Fibroblast of villous mesenchyme (primary cell): ENCODE data around the gene CCR4. TPM values are rescaled to one million over a fixed set of nuclear protein-coding genes. Genes with fewer than 3 reads are reported as not detected.
A peak's percentile ranks its signal among the peaks of the same experiment; 100 is the strongest.
"Not testable (repeated sequence)": the region's sequence is repeated elsewhere in the genome, so short reads cannot be mapped to it uniquely, and the experiment has no call there.

ENCODE experiments used
- DNase-seq: peaks from one replicate; pipeline ENCODE4 v3.0.0-alpha.2; 2010; ENCODE audit warnings: low read depth
- H3K4me3 ChIP-seq: 2 replicates; pipeline ENCODE4 v1.5.1; 2011; ENCODE audit warnings: low read depth, mild to moderate bottlenecking, low read length
- CTCF ChIP-seq: IDR thresholded peaks from 2 replicates; pipeline ENCODE4 v1.5.1; 2012; ENCODE audit warnings: low read depth, mild to moderate bottlenecking, low read length; ENCODE audit not compliant: insufficient read depth
- total RNA-seq: library from RNA; depleted of rRNA; stranded (reverse); fragments of >200 nt; gene quantifications from 2 replicates; pipeline ENCODE4 v1.2.3, GENCODE V29; 2012

CCR4 gene
- total RNA-seq, result not detected in 2 replicates

- no peak for DNase-seq
- no peak for TF ChIP-seq CTCF
- H3K4me3 ChIP-seq, result no peak within 1 kb of the TSS
These were observed at the start of gene CCR4 for GRCh38 chr3:32951410-32951811. CCR4 (plus strand) TSS chr3:32951644; CDS start chr3:32953423, 1,779 bp downstream.

GRCh38 chr3:32902887-32903371 is 48.5 kb upstream of the CCR4 start:
- DNase-seq, H3K4me3 ChIP-seq: not testable (repeated sequence)

GRCh38 chr3:32903953-32904352 is 47.5 kb upstream of the CCR4 start:
- no peak for DNase-seq
- TF ChIP-seq CTCF, result no peak
- H3K4me3 ChIP-seq, result no peak overlapping the region

GRCh38 chr3:32909999-32910398 is 41.4 kb upstream of the CCR4 start:
- DNase-seq, result no peak
- no peak for TF ChIP-seq CTCF

GRCh38 chr3:32910954-32911353 is 40.5 kb upstream of the CCR4 start:
- H3K4me3 ChIP-seq, result no peak overlapping the region
- TF ChIP-seq CTCF, result no peak
- DNase-seq, result peak; percentile 58

More at GRCh38 chr3:32909999-32910398, 41.4 kb upstream of the CCR4 start:
- no peak overlapping the region for H3K4me3 ChIP-seq

GRCh38 chr3:32912046-32912445 is 39.4 kb upstream of the CCR4 start:
- H3K4me3 ChIP-seq, result no peak overlapping the region
- DNase-seq, result no peak
- no peak for TF ChIP-seq CTCF

- DNase-seq, result peak; percentile 26
- no peak overlapping the region for H3K4me3 ChIP-seq
These were observed 37.5 kb upstream of the CCR4 start for GRCh38 chr3:32913790-32914446.

More at GRCh38 chr3:32913790-32914446, 37.5 kb upstream of the CCR4 start:
- TF ChIP-seq CTCF, result no peak
